ENCODE measurements around the gene DNAJC10.

The DNAJC10 gene

DNA sequence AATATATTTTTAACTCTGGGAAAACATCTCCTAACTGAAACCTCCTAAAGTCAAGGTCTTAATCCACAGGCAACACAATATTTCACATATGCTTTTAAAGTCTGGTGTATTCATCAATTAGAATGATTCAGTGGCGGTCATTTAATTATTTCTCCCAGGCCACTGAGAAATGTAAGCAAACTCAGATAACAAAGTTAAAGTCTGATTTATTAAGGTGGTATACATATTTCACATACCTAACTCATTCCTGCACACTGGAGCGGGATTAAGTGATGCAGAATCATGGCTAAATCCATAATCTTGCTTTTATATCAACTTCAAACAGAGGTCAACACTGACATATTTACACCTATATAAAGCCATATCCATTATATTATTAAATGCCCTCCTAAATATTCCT is 106.7 kb downstream of the DNAJC10 start:
- H3K4me3 ChIP-seq (ENCODE audit: low read length): no peak overlapping the region
- H3K79me1 ChIP-seq (ENCODE audit: low read length): no peaks in the 10 kb centered on the region
- no peak overlapping the region for H2BK15ac ChIP-seq (replicated peaks; ENCODE audit: low read depth)
- no peak overlapping the region for H3K27ac ChIP-seq (ENCODE audit: low read depth, low read length)
- no peak overlapping the region for H4K5ac ChIP-seq (ENCODE audit: low read length)
- no peak overlapping the region for H2BK120ac ChIP-seq (ENCODE audit: low read depth, low read length)
- H3K9ac ChIP-seq (ENCODE audit: low read length): no peak overlapping the region
- no peaks in the 10 kb centered on the region for H3K36me3 ChIP-seq (ENCODE audit: control insufficient read depth, insufficient read depth, low read length)
- no peak overlapping the region for H3K18ac ChIP-seq (ENCODE audit: low read length)
- no peaks in the 10 kb centered on the region for H3K79me2 ChIP-seq (ENCODE audit: control insufficient read depth, insufficient read depth, low read length)
- no peaks in the 10 kb centered on the region for H3K27me3 ChIP-seq (ENCODE audit: insufficient read depth, low read length, poor library complexity)
- no peak for DNase-seq
- no peak overlapping the region for H2AK5ac ChIP-seq (ENCODE audit: low read length)
- no peak overlapping the region for H3K4ac ChIP-seq (ENCODE audit: low read depth, low read length)
- H4K8ac ChIP-seq (ENCODE audit: low read depth, low read length): no peak overlapping the region
- no peak overlapping the region for H3K23ac ChIP-seq (ENCODE audit: low read length)
- no peak overlapping the region for H3K4me2 ChIP-seq (ENCODE audit: low read length)
- no peak overlapping the region for H3K56ac ChIP-seq (ENCODE audit: low read length)
- WGBS (ENCODE audit: extremely low coverage, insufficient coverage, low lambda C conversion rate): no CpG with 5 or more reads among the region's 2 CpGs
- H2BK5ac ChIP-seq (ENCODE audit: low read length): no peak overlapping the region
- peaks cover 5% of the 10 kb centered on the region for H3K4me1 ChIP-seq (ENCODE audit: control insufficient read depth, low read depth, low read length)

DNA sequence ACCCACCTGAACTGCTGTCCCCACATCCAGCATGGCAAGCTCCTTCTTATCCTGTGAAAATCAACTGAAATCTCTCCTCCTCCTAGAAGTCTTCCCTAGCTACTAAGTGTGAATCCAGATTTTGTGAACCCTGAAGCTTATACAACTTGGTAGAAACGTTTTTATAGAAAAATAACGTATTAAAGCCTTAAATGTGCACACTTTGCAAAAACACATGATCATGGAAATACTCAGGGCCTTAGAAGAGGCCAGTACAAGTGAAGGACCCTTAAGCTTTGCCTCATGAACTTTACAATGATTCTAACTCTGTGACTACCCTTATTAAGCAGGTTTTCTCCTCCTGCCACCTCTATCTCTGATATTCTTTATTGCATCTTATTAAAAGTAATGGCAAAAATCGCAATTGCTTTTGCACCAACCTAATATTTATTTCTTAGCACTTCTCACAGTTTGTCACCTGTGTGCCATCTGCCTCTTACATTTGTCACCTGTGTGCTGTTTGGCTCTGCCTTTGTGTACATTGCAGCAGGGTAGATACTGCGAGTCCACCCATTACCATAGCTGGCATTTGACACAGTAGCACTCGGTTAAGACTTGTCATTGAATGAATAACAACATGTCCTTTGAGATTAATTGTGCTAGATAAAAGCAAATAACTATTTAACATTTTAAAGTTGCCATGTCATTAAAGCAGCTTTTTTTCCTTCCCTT is 108.2 kb downstream of the DNAJC10 start:
- H3K23ac ChIP-seq (ENCODE audit: low read length): no peak overlapping the region
- no peak overlapping the region for H2AK5ac ChIP-seq (ENCODE audit: low read length)
- H3K36me3 ChIP-seq (ENCODE audit: control insufficient read depth, insufficient read depth, low read length): no peaks in the 10 kb centered on the region
- H2BK120ac ChIP-seq (ENCODE audit: low read depth, low read length): no peak overlapping the region
- H3K18ac ChIP-seq (ENCODE audit: low read length): no peak overlapping the region
- H3K4me2 ChIP-seq (ENCODE audit: low read length): no peak overlapping the region
- no peak overlapping the region for H3K4ac ChIP-seq (ENCODE audit: low read depth, low read length)
- H3K56ac ChIP-seq (ENCODE audit: low read length): no peak overlapping the region
- WGBS (ENCODE audit: extremely low coverage, insufficient coverage, low lambda C conversion rate): no CpG with 5 or more reads among the region's 5 CpGs
- no peak overlapping the region for H3K9ac ChIP-seq (ENCODE audit: low read length)
- no peaks in the 10 kb centered on the region for H3K27me3 ChIP-seq (ENCODE audit: insufficient read depth, low read length, poor library complexity)
- no peak overlapping the region for H3K4me3 ChIP-seq (ENCODE audit: low read length)
- H4K8ac ChIP-seq (ENCODE audit: low read depth, low read length): no peak overlapping the region
- no peak overlapping the region for H2BK15ac ChIP-seq (replicated peaks; ENCODE audit: low read depth)
- no peaks in the 10 kb centered on the region for H3K79me2 ChIP-seq (ENCODE audit: control insufficient read depth, insufficient read depth, low read length)
- no peak overlapping the region for H2BK5ac ChIP-seq (ENCODE audit: low read length)
- no peak for DNase-seq
- no peaks in the 10 kb centered on the region for H3K79me1 ChIP-seq (ENCODE audit: low read length)
- H3K27ac ChIP-seq (ENCODE audit: low read depth, low read length): no peak overlapping the region
- H3K4me1 ChIP-seq (ENCODE audit: control insufficient read depth, low read depth, low read length): peaks cover 2% of the 10 kb centered on the region
- no peak overlapping the region for H4K5ac ChIP-seq (ENCODE audit: low read length)

DNA sequence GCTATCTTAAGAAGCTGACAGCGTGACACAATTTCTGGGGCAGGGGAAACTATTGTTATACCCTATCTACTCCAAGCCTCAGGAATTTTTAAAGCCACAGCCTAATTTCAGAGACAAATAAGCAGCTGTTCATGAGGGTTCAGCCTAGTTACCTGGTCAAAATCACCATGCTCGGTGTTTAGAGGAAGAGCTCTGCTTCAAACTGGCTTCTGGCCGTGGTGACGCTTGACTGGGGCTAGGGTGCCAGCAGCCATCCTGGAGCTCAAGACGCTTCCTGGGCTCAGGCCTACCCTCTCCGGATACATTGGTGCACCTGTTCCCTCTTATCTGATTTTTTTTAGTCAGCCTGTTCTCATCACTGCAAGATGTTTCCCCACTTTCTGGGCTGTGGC is 108.7 kb downstream of the DNAJC10 start:
- H3K4me2 ChIP-seq (ENCODE audit: low read length): no peak overlapping the region
- no peak overlapping the region for H2BK120ac ChIP-seq (ENCODE audit: low read depth, low read length)
- no peak overlapping the region for H3K9ac ChIP-seq (ENCODE audit: low read length)
- H3K79me2 ChIP-seq (ENCODE audit: control insufficient read depth, insufficient read depth, low read length): no peaks in the 10 kb centered on the region
- no CpG with 5 or more reads among the region's 6 CpGs for WGBS (ENCODE audit: extremely low coverage, insufficient coverage, low lambda C conversion rate)
- H3K4ac ChIP-seq (ENCODE audit: low read depth, low read length): no peak overlapping the region
- no peaks in the 10 kb centered on the region for H3K79me1 ChIP-seq (ENCODE audit: low read length)
- H2AK5ac ChIP-seq (ENCODE audit: low read length): no peak overlapping the region
- peaks cover 2% of the 10 kb centered on the region for H3K4me1 ChIP-seq (ENCODE audit: control insufficient read depth, low read depth, low read length)
- H2BK15ac ChIP-seq (replicated peaks; ENCODE audit: low read depth): no peak overlapping the region
- no peak overlapping the region for H3K23ac ChIP-seq (ENCODE audit: low read length)
- no peak overlapping the region for H4K8ac ChIP-seq (ENCODE audit: low read depth, low read length)
- no peaks in the 10 kb centered on the region for H3K36me3 ChIP-seq (ENCODE audit: control insufficient read depth, insufficient read depth, low read length)
- H3K56ac ChIP-seq (ENCODE audit: low read length): no peak overlapping the region
- H3K18ac ChIP-seq (ENCODE audit: low read length): no peak overlapping the region
- peak; percentile 42 for DNase-seq
- no peak overlapping the region for H4K5ac ChIP-seq (ENCODE audit: low read length)
- no peak overlapping the region for H2BK5ac ChIP-seq (ENCODE audit: low read length)
- H3K27ac ChIP-seq (ENCODE audit: low read depth, low read length): peak overlapping the region; percentile 81
- no peaks in the 10 kb centered on the region for H3K27me3 ChIP-seq (ENCODE audit: insufficient read depth, low read length, poor library complexity)
- no peak overlapping the region for H3K4me3 ChIP-seq (ENCODE audit: low read length)

DNA sequence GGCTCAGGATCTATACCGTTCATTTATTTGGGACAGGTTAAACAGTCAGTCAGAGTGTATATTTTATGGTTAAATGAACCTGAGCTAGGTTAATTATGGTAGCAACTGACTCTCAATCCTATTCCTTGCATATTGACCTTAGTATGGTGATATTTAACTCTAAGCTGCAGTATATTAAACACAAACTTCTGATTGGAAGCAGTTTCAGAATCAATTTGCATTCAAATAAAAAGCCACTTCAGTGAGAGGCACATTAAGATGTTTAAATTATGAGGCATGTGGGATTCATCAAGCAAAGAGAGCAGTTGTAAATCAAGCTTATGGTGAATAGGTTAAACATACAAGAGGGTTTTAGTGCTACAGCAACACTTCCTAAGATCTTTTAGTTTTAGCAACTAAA is 110.0 kb downstream of the DNAJC10 start:
- Histone ChIP-seq H2BK120ac (ENCODE audit: low read depth, low read length) (no peak overlapping the region), H3K27ac (ENCODE audit: low read depth, low read length) (no peak overlapping the region), H3K4me1 (ENCODE audit: control insufficient read depth, low read depth, low read length) (peaks cover 2% of the 10 kb centered on the region), H3K56ac (ENCODE audit: low read length) (no peak overlapping the region), H2AK5ac (ENCODE audit: low read length) (no peak overlapping the region), H4K8ac (ENCODE audit: low read depth, low read length) (no peak overlapping the region), H3K4me3 (ENCODE audit: low read length) (no peak overlapping the region), H3K4me2 (ENCODE audit: low read length) (no peak overlapping the region), H3K36me3 (ENCODE audit: control insufficient read depth, insufficient read depth, low read length) (no peaks in the 10 kb centered on the region), H2BK15ac (replicated peaks; ENCODE audit: low read depth) (no peak overlapping the region), H2BK5ac (ENCODE audit: low read length) (no peak overlapping the region), H3K4ac (ENCODE audit: low read depth, low read length) (no peak overlapping the region), H3K27me3 (ENCODE audit: insufficient read depth, low read length, poor library complexity) (no peaks in the 10 kb centered on the region), H3K79me1 (ENCODE audit: low read length) (no peaks in the 10 kb centered on the region), H3K9ac (ENCODE audit: low read length) (no peak overlapping the region), H3K23ac (ENCODE audit: low read length) (no peak overlapping the region), H3K79me2 (ENCODE audit: control insufficient read depth, insufficient read depth, low read length) (no peaks in the 10 kb centered on the region), H4K5ac (ENCODE audit: low read length) (no peak overlapping the region), H3K18ac (ENCODE audit: low read length) (no peak overlapping the region)
- DNase-seq: no peak
- WGBS (ENCODE audit: extremely low coverage, insufficient coverage, low lambda C conversion rate): no CpG with 5 or more reads among the region's 1 CpG

DNA sequence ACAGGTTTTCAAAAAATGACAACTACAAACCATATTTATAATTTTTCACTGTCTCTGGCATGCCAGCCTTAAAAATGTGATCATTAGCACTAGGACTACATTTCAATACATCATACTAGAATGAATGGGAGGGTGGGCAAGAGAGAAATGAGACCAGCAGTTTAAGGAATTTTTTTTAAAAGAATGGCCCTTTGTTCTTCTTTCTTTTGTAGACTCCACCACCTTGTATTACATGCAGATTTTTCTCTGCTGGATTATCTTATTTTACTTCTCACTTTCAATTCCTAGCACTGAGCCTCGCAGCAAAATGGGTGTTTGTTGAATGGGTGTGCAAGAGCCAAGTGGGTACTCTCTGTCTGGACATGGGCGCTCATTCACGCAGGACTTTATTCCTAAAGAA is 110.4 kb downstream of the DNAJC10 start:
- Histone ChIP-seq H3K9ac (ENCODE audit: low read length) (no peak overlapping the region), H3K4me3 (ENCODE audit: low read length) (no peak overlapping the region), H4K5ac (ENCODE audit: low read length) (no peak overlapping the region), H3K79me2 (ENCODE audit: control insufficient read depth, insufficient read depth, low read length) (no peaks in the 10 kb centered on the region), H2BK120ac (ENCODE audit: low read depth, low read length) (no peak overlapping the region), H3K23ac (ENCODE audit: low read length) (no peak overlapping the region), H2BK5ac (ENCODE audit: low read length) (no peak overlapping the region), H3K4me1 (ENCODE audit: control insufficient read depth, low read depth, low read length) (peaks cover 2% of the 10 kb centered on the region), H3K36me3 (ENCODE audit: control insufficient read depth, insufficient read depth, low read length) (no peaks in the 10 kb centered on the region), H3K18ac (ENCODE audit: low read length) (no peak overlapping the region), H3K27ac (ENCODE audit: low read depth, low read length) (no peak overlapping the region), H4K8ac (ENCODE audit: low read depth, low read length) (no peak overlapping the region), H2AK5ac (ENCODE audit: low read length) (no peak overlapping the region), H3K27me3 (ENCODE audit: insufficient read depth, low read length, poor library complexity) (no peaks in the 10 kb centered on the region), H3K4ac (ENCODE audit: low read depth, low read length) (no peak overlapping the region), H3K56ac (ENCODE audit: low read length) (no peak overlapping the region), H2BK15ac (replicated peaks; ENCODE audit: low read depth) (no peak overlapping the region), H3K4me2 (ENCODE audit: low read length) (no peak overlapping the region), H3K79me1 (ENCODE audit: low read length) (no peaks in the 10 kb centered on the region)
- WGBS (ENCODE audit: extremely low coverage, insufficient coverage, low lambda C conversion rate): no CpG with 5 or more reads among the region's 3 CpGs
- no peak for DNase-seq
